NCI-H748 (cell line): ENCODE data around the gene NCOA7.
"Not testable (repeated sequence)": the region's sequence is repeated elsewhere in the genome, so short reads cannot be mapped to it uniquely, and the experiment has no call there.

Experiments used
- DNase-seq: peaks from one replicate; lab custom pipeline; 2025; ENCODE audit not compliant: unreplicated experiment; lab: John Stamatoyannopoulos, UW

Gene NCOA7

DNA sequence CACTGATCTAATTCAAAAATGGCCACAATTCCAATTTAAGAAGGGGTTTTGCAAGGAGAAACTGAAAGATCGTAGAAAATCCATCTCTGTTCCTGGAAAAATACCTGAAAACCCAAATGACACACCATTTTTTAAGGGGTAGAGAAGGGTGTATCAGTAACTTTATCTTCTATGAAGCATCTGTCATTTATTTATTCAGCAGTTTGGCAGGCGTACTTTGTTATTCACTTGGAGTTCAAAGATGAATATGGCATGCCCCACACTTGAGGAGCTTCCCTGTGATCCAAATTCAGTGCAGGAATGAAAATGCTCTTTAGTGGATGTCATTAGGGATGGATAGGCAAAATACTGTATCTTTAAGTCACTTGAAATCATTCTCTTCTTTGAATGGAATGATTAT is 173.1 kb downstream of the NCOA7 start:
- no peak for DNase-seq

- DNase-seq = no peak
These were observed 175.8 kb downstream of the NCOA7 start for GRCh38 chr6:125966569-125966968.

DNA sequence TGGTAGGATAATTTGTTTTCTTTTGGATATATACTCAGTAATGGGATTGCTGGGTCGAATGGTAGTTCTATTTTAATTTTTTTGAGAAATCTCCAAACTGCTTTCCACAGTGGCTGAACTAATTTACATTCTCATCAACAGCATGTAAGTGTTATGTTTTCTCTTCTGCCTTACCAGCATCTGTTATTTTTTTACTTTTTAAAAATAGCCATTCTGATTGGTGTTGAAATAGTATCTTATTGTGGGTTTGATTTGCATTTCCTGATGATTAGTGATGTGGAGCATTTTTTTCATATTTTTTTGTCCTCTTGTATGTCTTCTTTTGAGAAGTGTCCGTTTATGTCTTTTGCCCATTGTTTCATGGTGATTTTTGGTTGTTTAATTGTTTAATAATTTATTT is 177.7 kb downstream of the NCOA7 start:
- DNase-seq = no peak

DNA sequence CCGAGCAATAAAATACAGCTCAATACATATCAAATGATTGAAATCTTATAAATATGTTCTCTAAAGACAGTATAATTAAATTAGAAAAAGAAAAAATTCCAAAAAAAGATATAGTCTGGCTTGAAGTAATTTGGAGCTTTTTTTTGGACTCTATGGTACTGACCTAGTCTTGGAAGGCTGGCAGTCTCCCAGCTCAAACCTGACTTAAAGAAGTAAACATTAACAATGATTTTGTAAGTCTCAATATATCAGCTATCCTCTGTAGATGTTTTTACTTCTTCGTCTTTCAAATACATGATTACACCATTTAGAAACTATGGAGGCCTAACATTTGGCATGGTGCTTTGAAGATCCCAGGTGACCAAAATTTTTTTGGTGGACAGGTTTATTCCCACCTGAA is 180.0 kb downstream of the NCOA7 start:
- no peak for DNase-seq

- not testable (repeated sequence) for DNase-seq
These were observed 181.7 kb downstream of the NCOA7 start for GRCh38 chr6:125972478-125972877.

DNA sequence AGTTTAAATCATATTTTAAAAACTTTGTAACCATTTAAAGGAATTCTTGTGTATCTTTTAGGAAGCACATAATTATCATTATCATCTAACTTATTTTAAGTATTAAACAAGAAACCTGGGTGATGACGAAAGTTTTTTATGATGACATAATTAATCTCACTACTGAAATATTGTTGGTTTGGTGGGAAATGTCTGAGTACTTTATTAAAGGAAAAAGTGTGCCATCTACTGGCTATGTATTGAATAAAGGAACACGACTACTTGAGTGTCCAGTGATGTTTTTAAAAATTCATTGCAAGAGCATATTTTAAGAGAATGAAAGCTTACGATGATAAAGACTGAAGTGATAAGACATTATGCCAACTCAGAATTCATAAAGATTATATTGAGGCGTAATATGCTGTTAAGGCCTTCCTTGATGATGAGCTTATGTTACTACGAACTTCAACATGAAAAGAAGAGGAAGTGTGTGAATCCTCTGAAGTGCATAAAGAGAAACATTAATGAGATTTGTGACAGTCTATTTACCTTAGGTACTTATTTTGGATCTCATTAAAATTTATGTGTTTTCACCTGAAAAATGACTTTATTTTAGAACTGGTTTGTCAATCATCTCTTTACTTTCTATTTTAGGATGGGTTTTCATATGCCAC is 183.6 kb downstream of the NCOA7 start:
- DNase-seq = peak; percentile 57

DNA sequence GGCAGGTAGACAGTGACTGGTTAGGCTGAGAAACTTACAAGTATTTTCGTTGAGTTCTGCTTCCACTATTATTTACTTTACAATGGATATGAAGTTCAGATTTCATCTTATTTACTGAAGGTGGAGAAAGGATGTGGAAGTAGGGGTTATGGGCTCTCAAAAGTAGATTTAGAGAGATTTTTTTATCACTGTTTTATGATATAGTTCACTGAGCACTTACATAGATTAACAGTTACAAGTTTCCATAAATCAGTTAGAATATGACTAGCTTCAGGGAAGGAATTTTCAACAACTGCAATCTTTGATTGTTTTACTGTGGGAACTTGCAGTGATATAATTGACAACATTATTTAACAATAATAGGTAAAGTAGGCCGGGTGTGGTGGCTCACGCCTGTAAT is 188.3 kb downstream of the NCOA7 start:
- DNase-seq = no peak
